ENCODE results near the gene PNPLA6. TPM values are rescaled to one million over a fixed set of nuclear protein-coding genes. Genes with fewer than 3 reads are reported as not detected.

PNPLA6 gene
- total and polyA plus RNA-seq, 10 of the 15 experiments (the other 5 are each of a cell fraction or from before 2014, with no cell fraction given): 0.95 to 105 (median 40.0) TPM

DNA sequence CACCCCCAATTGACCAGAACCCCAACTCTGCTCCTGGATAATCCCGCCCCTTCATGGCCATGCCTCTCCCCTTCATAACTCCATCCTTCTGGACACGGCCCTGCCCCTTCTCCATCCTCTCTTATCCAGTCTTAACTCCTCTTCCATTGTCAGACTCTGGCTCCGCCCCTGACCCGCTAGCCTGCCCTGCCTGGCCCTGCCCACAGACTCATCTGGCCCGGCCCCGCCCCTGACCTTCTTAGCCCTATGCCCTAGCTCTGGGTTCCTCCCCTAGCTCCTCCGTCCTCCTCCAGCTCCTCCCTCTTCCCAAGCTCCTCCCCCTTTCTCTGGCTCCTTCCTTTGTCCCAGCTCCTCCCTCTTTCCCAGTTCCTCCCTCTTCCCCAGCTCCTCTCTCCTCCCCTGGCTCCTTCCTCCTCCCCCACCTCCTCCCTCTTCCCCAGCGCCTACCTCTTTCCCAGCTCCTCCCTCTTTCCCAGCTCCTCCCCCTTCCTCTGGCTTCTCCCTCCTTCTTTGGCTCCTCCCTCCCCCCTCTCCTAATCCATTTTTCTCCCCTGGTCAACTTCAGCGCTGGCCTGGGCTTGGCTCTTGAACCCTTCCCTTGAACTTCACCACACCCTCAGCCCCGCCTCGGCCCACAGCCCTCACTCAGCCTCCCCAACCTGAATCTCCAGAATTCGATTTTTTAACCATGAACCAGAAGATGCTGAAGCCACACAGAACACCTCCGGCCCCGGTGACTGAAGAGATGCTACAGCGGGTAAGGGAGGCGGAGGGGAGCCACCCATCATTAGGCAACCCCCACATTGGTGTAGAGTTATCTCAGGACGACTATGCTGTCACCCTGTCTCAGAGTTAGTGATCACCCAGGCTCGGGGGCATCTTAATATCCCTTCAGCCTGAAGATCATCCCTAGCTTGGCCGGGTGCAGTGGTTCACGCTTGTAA is 28.9 kb upstream of the PNPLA6 start:
- no TSS peak for BruUV-seq (replicated peaks)
- no peak for DNase-seq (ENCODE audit: low read depth, low spot score)
- Histone ChIP-seq H3K36me3 (ENCODE audit: control insufficient read depth in 2 of 2, insufficient read depth in 2 of 2, low read length in 1 of 2) (no peaks in the 10 kb centered on the region), H3K9ac (ENCODE audit: control insufficient read depth, insufficient read depth, low read length) (no peak overlapping the region), H3K9me3 (replicated peaks; ENCODE audit: control insufficient read depth, insufficient read depth, low read length) (no peaks in the 10 kb centered on the region), H3K79me2 (ENCODE audit: control insufficient read depth, insufficient read depth, low read length) (no peaks in the 10 kb centered on the region), H3K4me3 (no peak overlapping the region), H3K27ac (ENCODE audit: control insufficient read depth, insufficient read depth) (no peak overlapping the region), H3K27me3 (replicated peaks in 1 of 2; ENCODE audit: control insufficient read depth in 2 of 2, insufficient read depth in 2 of 2, low read length in 1 of 2) (no peaks in the 10 kb centered on the region), H4K20me1 (ENCODE audit: control insufficient read depth, insufficient read depth) (no peaks in the 10 kb centered on the region), H2AFZ (ENCODE audit: control insufficient read depth, low read depth, low read length) (no peak overlapping the region), H3K4me1 (ENCODE audit: control insufficient read depth, insufficient read depth, low read length) (no peaks in the 10 kb centered on the region), H3K4me2 (ENCODE audit: control insufficient read depth, insufficient read depth) (no peak overlapping the region)
- in situ Hi-C loops (cut with MboI) (no loop called here), intact Hi-C loops (cut with micrococcal nuclease; ENCODE audit: unreplicated experiment) (no loop called here)
- FAIRE-seq: no peak
- SMC1A ChIA-PET (ENCODE audit: uncharacterized antibody, unreplicated experiment): no interaction called here
- RAD21 ChIA-PET (ENCODE audit: unreplicated experiment): interaction anchor here (0.6 kb wide), 1 partner anchor 408 kb away, joined by 3 read pairs; no protein-coding TSS in a partner anchor
- no peak for TF ChIP-seq MYB (IDR thresholded peaks at IDR 0.05; ENCODE audit: borderline replicate concordance, low read depth, low read length)
- peak; percentile 90; the same call in 1 of the 2 replicates for TF ChIP-seq NFXL1 (IDR thresholded peaks at IDR 0.05; ENCODE audit: borderline replicate concordance)
- peak; percentile 86 for ATAC-seq
- CTCF ChIA-PET: interaction anchor here (0.8 kb wide), 1 partner anchor 149 kb away, joined by 5 read pairs; no protein-coding TSS in a partner anchor
- WGBS (ENCODE audit: insufficient coverage, insufficient replicate concordance, low lambda C conversion rate, missing lambda C conversion rate): 22% methylated on average over 18 of the region's 20 CpGs
- POLR2A ChIA-PET: interaction anchor here (0.6 kb wide), 1 partner anchor 81 kb away, joined by 4 read pairs; no protein-coding TSS in a partner anchor

DNA sequence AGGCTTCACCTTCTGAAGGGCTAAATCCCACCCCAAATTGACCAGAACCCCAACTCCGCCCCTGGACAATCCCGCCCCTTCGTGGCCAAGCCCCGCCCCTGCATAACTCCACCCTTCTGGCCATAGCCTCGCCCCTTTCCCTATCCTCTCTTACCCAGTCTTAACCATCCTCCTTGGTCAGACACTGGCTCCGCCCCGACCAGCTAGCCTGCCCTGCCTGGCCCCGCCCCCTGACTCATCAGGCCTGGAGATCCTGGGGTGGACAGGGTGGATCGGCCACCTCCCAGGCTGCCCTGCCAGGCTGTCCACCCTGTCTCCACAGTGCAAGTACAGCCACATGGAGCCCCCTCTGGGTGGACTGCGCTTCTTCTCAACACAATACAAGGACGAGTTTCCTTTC is 27.6 kb upstream of the PNPLA6 start:
- BruUV-seq (replicated peaks): no TSS peak
- RAD21 ChIA-PET (ENCODE audit: unreplicated experiment): no interaction called here
- Histone ChIP-seq H3K4me3 (no peak overlapping the region), H3K4me2 (ENCODE audit: control insufficient read depth, insufficient read depth) (no peak overlapping the region), H4K20me1 (ENCODE audit: control insufficient read depth, insufficient read depth) (no peaks in the 10 kb centered on the region), H3K4me1 (ENCODE audit: control insufficient read depth, insufficient read depth, low read length) (no peaks in the 10 kb centered on the region), H3K36me3 (ENCODE audit: control insufficient read depth in 2 of 2, insufficient read depth in 2 of 2, low read length in 1 of 2) (no peaks in the 10 kb centered on the region), H3K27ac (ENCODE audit: control insufficient read depth, insufficient read depth) (no peak overlapping the region), H3K27me3 (replicated peaks in 1 of 2; ENCODE audit: control insufficient read depth in 2 of 2, insufficient read depth in 2 of 2, low read length in 1 of 2) (no peaks in the 10 kb centered on the region), H3K79me2 (ENCODE audit: control insufficient read depth, insufficient read depth, low read length) (no peaks in the 10 kb centered on the region), H3K9ac (ENCODE audit: control insufficient read depth, insufficient read depth, low read length) (no peak overlapping the region), H2AFZ (ENCODE audit: control insufficient read depth, low read depth, low read length) (no peak overlapping the region), H3K9me3 (replicated peaks; ENCODE audit: control insufficient read depth, insufficient read depth, low read length) (no peaks in the 10 kb centered on the region)
- in situ Hi-C loops (cut with MboI): no loop called here
- intact Hi-C loops (cut with micrococcal nuclease; ENCODE audit: unreplicated experiment): no loop called here
- ATAC-seq (peak; percentile 87), FAIRE-seq (no peak), DNase-seq (ENCODE audit: low read depth, low spot score) (no peak)
- POLR2A ChIA-PET: no interaction called here
- TF ChIP-seq MYB (IDR thresholded peaks at IDR 0.05; ENCODE audit: borderline replicate concordance, low read depth, low read length) (no peak), MTA2 (IDR thresholded peaks at IDR 0.05; ENCODE audit: low read depth) (no peak), SMARCA5 (IDR thresholded peaks at IDR 0.05) (no peak)
- TF ChIP-seq, protein P1, sequence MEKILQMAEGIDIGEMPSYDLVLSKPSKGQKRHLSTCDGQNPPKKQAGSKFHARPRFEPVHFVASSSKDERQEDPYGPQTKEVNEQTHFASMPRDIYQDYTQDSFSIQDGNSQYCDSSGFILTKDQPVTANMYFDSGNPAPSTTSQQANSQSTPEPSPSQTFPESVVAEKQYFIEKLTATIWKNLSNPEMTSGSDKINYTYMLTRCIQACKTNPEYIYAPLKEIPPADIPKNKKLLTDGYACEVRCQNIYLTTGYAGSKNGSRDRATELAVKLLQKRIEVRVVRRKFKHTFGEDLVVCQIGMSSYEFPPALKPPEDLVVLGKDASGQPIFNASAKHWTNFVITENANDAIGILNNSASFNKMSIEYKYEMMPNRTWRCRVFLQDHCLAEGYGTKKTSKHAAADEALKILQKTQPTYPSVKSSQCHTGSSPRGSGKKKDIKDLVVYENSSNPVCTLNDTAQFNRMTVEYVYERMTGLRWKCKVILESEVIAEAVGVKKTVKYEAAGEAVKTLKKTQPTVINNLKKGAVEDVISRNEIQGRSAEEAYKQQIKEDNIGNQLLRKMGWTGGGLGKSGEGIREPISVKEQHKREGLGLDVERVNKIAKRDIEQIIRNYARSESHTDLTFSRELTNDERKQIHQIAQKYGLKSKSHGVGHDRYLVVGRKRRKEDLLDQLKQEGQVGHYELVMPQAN (conservative IDR thresholded peaks at IDR 0.05): no peak
- TF ChIP-seq, protein P2, sequence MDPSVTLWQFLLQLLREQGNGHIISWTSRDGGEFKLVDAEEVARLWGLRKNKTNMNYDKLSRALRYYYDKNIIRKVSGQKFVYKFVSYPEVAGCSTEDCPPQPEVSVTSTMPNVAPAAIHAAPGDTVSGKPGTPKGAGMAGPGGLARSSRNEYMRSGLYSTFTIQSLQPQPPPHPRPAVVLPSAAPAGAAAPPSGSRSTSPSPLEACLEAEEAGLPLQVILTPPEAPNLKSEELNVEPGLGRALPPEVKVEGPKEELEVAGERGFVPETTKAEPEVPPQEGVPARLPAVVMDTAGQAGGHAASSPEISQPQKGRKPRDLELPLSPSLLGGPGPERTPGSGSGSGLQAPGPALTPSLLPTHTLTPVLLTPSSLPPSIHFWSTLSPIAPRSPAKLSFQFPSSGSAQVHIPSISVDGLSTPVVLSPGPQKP (IDR thresholded peaks at IDR 0.05; ENCODE audit: low read depth, low read length): no peak
- TF ChIP-seq, protein P3, sequence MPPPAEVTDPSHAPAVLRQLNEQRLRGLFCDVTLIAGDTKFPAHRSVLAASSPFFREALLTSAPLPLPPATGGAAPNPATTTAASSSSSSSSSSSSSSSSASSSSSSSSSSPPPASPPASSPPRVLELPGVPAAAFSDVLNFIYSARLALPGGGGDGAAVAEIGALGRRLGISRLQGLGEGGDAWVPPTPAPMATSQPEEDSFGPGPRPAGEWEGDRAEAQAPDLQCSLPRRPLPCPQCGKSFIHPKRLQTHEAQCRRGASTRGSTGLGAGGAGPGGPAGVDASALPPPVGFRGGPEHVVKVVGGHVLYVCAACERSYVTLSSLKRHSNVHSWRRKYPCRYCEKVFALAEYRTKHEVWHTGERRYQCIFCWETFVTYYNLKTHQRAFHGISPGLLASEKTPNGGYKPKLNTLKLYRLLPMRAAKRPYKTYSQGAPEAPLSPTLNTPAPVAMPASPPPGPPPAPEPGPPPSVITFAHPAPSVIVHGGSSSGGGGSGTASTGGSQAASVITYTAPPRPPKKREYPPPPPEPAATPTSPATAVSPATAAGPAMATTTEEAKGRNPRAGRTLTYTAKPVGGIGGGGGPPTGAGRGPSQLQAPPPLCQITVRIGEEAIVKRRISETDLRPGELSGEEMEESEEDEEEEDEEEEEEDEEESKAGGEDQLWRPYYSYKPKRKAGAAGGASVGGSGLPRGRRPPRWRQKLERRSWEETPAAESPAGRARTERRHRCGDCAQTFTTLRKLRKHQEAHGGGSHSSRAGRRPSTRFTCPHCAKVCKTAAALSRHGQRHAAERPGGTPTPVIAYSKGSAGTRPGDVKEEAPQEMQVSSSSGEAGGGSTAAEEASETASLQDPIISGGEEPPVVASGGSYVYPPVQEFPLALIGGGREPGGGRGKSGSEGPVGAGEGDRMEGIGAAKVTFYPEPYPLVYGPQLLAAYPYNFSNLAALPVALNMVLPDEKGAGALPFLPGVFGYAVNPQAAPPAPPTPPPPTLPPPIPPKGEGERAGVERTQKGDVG (CRISPR knock-in tag; IDR thresholded peaks at IDR 0.05): no peak
- 16% methylated on average over 11 of the region's 11 CpGs for WGBS (ENCODE audit: insufficient coverage, insufficient replicate concordance, low lambda C conversion rate, missing lambda C conversion rate)
- CTCF ChIA-PET: interaction anchor here (0.5 kb wide), 1 partner anchor 477 kb away, joined by 3 read pairs; no protein-coding TSS in a partner anchor
- SMC1A ChIA-PET (ENCODE audit: uncharacterized antibody, unreplicated experiment): no interaction called here

Measured in GM12878 (cell line).